WERI-Rb-1 (cell line): ENCODE results near the gene ACOT9.

Experiments
- DNase-seq: peaks from one replicate; pipeline ENCODE4 v3.0.0-alpha.2; 2020
- H3K27ac ChIP-seq: fragments of 250-450 bp; sonication (Bioruptor Pico); 2 replicates; pipeline ENCODE4 v1.5.1; 2020; ENCODE audit warnings: mild to moderate bottlenecking, moderate library complexity
- H3K27me3 ChIP-seq: fragments of 250-450 bp; sonication (Bioruptor Pico); 2 replicates; pipeline ENCODE4 v1.5.1; 2021; ENCODE audit warnings: mild to moderate bottlenecking, low read depth, moderate library complexity; ENCODE audit not compliant: insufficient read depth, severe bottlenecking
- H3K36me3 ChIP-seq: fragments of 250-450 bp; sonication (Bioruptor Pico); 2 replicates; pipeline ENCODE4 v1.5.1; 2020; ENCODE audit warnings: mild to moderate bottlenecking, moderate library complexity
- H3K4me3 ChIP-seq: 2 replicates; pipeline ENCODE4 v1.5.1; 2011; ENCODE audit warnings: low read depth, mild to moderate bottlenecking, control low read depth, low read length
- H3K9me3 ChIP-seq: fragments of 250-450 bp; sonication (Bioruptor Pico); 2 replicates; pipeline ENCODE4 v1.5.1; 2021; ENCODE audit warnings: mild to moderate bottlenecking, moderate library complexity; ENCODE audit not compliant: severe bottlenecking
- TF ChIP-seq, protein P1 (sequence below): IDR thresholded peaks from 2 replicates; pipeline ENCODE4 v1.5.1; 2011; ENCODE audit warnings: low read depth, mild to moderate bottlenecking, control low read depth, inconsistent platforms, low read length

ACOT9 gene

DNA sequence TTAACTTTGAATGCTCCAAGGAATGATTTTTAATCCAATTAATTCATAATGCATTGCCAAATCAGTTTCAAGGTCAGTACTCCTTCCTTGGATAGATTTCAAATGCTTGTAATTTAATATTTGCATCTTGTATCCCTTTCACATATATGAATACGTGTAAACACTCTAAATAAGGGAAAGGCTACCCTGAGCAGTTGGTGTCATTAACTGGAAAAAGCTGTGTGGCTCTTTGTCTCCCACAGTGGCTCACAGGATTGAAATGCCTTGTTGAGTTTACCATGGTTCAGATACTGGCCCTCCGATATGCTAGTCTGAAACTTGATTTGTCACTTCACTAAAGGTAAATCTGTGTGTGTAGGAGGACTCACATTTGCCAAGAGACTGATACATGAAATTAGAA lies 16.7 kb upstream of the ACOT9 start:
- H3K4me3 ChIP-seq = no peak overlapping the region
- DNase-seq = no peak
- no peaks in the 10 kb centered on the region for H3K9me3 ChIP-seq
- TF ChIP-seq, protein P1, sequence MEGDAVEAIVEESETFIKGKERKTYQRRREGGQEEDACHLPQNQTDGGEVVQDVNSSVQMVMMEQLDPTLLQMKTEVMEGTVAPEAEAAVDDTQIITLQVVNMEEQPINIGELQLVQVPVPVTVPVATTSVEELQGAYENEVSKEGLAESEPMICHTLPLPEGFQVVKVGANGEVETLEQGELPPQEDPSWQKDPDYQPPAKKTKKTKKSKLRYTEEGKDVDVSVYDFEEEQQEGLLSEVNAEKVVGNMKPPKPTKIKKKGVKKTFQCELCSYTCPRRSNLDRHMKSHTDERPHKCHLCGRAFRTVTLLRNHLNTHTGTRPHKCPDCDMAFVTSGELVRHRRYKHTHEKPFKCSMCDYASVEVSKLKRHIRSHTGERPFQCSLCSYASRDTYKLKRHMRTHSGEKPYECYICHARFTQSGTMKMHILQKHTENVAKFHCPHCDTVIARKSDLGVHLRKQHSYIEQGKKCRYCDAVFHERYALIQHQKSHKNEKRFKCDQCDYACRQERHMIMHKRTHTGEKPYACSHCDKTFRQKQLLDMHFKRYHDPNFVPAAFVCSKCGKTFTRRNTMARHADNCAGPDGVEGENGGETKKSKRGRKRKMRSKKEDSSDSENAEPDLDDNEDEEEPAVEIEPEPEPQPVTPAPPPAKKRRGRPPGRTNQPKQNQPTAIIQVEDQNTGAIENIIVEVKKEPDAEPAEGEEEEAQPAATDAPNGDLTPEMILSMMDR = no peak
- no peaks in the 10 kb centered on the region for H3K36me3 ChIP-seq
- peaks cover 5% of the 10 kb centered on the region for H3K27me3 ChIP-seq
- no peak overlapping the region for H3K27ac ChIP-seq

DNA sequence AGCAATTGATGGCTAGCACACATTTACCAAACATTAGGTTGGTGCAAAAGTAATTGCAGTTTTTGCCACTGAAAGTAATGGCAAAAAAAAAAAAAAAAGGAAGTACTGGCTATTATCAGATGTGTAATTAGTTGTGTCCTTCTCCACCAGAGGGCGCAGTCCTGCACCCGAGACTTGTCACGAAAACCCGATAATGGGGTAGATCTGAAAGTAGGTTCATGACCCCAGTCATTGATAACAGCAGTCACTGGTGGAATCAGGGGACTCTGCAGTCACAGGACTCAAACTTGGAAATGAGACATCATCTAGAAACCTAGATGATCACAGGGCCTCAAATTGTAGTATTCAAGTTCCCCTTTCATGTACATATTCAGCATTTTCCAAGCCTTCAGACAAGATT lies 13.1 kb upstream of the ACOT9 start:
- DNase-seq = peak; percentile 57
- Histone ChIP-seq H3K27me3 (peaks cover 8% of the 10 kb centered on the region), H3K36me3 (no peaks in the 10 kb centered on the region)

DNA sequence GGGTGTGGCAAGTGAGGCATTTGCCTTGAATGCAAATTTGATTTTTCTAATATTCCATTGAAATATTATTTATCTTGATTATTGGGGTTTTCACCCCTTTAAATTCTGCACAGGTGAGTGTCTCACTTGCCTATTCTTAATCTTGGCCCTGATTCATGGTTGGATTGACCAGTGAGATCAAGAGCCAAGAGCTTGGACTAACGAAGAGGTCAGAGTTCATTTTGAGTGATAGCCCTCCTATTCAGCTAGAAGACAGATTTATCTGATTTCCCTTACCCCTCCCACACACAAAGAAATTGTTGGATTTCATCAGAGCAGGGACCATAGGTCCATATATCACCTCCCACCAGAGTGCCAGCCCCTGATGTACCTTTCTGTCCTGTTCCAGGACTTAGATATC lies 11.6 kb upstream of the ACOT9 start:
- Histone ChIP-seq H3K4me3 (no peak overlapping the region), H3K9me3 (no peaks in the 10 kb centered on the region), H3K27me3 (peaks cover 8% of the 10 kb centered on the region), H3K27ac (no peak overlapping the region), H3K36me3 (no peaks in the 10 kb centered on the region)
- TF ChIP-seq, protein P1 = no peak
- DNase-seq = no peak

More for the DNA sequence above, 13.1 kb upstream of the ACOT9 start:
- H3K4me3 ChIP-seq = no peak overlapping the region
- no peaks in the 10 kb centered on the region for H3K9me3 ChIP-seq
- TF ChIP-seq, protein P1 = peak; percentile 53
- no peak overlapping the region for H3K27ac ChIP-seq

DNA sequence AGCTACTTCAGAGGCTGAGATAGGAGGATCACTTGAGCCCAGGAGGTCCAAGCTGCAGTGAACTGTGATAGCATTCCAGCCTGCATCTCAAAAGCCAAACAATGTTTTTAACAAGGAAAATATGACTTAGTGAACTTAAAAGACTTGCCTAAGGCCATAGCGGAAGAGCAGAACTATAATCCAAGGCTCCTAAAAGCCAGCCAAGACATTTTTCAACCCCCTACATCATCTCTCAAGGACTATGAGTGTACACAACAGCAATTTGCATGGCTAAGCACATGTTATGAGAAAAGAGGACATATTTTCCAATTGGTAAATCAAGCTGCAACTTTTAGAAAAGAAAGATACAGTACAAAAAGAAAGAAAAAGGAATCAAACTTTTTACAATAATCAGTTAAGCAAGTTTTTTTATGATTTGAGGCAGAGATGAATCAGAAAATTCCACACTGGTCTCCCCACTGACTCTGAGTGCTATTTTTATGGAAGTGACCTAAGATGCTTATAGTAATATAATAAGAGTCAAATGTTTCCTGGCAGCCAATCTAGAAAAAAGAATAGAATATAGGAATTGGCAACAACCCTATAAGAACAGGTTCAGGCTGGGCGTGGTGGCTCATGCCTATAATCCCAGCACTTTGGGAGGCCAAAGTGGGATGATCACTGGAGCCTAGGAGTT lies 9.8 kb upstream of the ACOT9 start:
- no peak overlapping the region for H3K27ac ChIP-seq
- no peaks in the 10 kb centered on the region for H3K9me3 ChIP-seq
- H3K36me3 ChIP-seq = no peaks in the 10 kb centered on the region
- H3K4me3 ChIP-seq = no peak overlapping the region
- DNase-seq = no peak
- TF ChIP-seq, protein P1 = no peak
- peaks cover 10% of the 10 kb centered on the region for H3K27me3 ChIP-seq

DNA sequence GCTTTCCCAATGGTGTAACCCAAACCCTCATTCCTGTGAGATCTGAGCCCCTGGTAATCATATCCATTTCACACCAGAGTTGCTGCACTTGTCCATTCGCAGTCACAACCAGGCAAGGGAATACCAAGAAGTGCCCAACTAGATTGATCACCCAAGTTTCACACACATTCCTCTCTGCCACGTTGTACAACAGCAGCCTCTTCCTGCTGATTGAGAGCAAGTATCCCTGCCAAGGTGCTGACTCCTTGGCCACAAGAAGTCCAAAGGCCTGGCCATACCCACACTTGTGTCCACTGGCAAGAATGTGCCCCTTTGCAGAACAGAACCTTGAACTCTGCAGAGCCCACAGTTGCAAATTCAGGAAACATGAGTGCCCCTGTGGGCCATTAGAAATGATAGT lies 6.5 kb upstream of the ACOT9 start:
- Histone ChIP-seq H3K9me3 (no peaks in the 10 kb centered on the region), H3K36me3 (no peaks in the 10 kb centered on the region), H3K4me3 (no peak overlapping the region), H3K27me3 (peaks cover 5% of the 10 kb centered on the region), H3K27ac (no peak overlapping the region)
- no peak for DNase-seq
- TF ChIP-seq, protein P1 = no peak

DNA sequence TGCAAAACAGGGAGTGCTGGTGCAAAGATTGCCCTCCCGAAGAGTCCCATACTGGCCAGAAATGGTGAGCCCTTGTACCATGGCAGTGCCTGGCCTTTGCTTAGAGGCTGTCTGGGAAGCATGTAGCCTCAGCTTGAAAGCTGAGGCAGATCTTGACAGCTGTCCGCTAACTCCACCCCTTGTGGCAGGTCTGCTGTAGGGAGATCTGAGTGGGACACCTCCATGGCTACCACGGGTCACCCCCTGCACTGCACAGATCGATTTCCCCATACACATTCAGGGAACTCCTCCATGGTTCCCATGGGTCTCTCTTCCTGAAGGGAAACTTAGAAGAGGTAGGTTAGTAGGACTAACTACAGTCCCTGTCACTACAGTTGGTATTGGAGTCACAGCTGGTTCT lies 6.1 kb upstream of the ACOT9 start:
- H3K27ac ChIP-seq = no peak overlapping the region
- TF ChIP-seq, protein P1 = no peak

More for the DNA sequence above, 6.1 kb upstream of the ACOT9 start:
- H3K36me3 ChIP-seq = no peaks in the 10 kb centered on the region
- H3K9me3 ChIP-seq = no peaks in the 10 kb centered on the region
- no peak for DNase-seq
- H3K27me3 ChIP-seq = peaks cover 5% of the 10 kb centered on the region
- no peak overlapping the region for H3K4me3 ChIP-seq
